Sigmoid colon (tissue), 7 donors: Measurements from ENCODE around the gene AKAP8L. TPM values are rescaled to one million over a fixed set of nuclear protein-coding genes. Genes with fewer than 3 reads are reported as not detected.

Experiments used
- DNase-seq: peaks from one replicate; pipeline ENCODE4 v3.0.0-alpha.2; 2019
- H3K27ac ChIP-seq, 4 donors: fragments of 200-600 bp; sonication (generic); one replicate each; pipeline ENCODE4 v1.5.1; 2016 to 2019; ENCODE audit warnings: mild to moderate bottlenecking in 1 of 4
- H3K27me3 ChIP-seq, 3 donors: fragments of 200-600 bp; sonication (generic); one replicate each; pipeline ENCODE4 v1.5.1; 2019; ENCODE audit warnings: mild to moderate bottlenecking in 1 of 3
- H3K36me3 ChIP-seq, 4 donors: fragments of 200-600 bp; sonication (generic); one replicate each; pipeline ENCODE4 v1.5.1; 2016 to 2019
- H3K4me1 ChIP-seq, 4 donors: fragments of 200-600 bp; sonication (generic); one replicate each; pipeline ENCODE4 v1.5.1; 2017 to 2019
- H3K4me3 ChIP-seq, 4 donors: fragments of 200-600 bp; sonication (generic); one replicate each; pipeline ENCODE4 v1.5.1; 2017 to 2019; ENCODE audit warnings: mild to moderate bottlenecking in 2 of 4, moderate library complexity in 1 of 4
- H3K9me3 ChIP-seq, 4 donors: fragments of 200-600 bp in 3 of 4; sonication (generic) in 3 of 4; one replicate each; pipeline versions ENCODE4 v1.5.1 to v1.6.1; 2013 to 2019
- CTCF ChIP-seq, 4 experiments: fragments of 450-650 bp in 3 of 4; fragments of 200-600 bp in 1 of 4; IDR thresholded peaks; one replicate each; pipeline ENCODE4 v1.5.1; 2016 to 2019; ENCODE audit warnings: antibody characterized with exemption in 4 of 4, mild to moderate bottlenecking in 3 of 4, moderate library complexity in 2 of 4
- EP300 ChIP-seq, 4 donors: sonication (generic); formaldehyde crosslinking; IDR thresholded peaks; one replicate each; pipeline ENCODE4 v1.6.1; 2017; ENCODE audit warnings: antibody characterized with exemption in 4 of 4
- POLR2A ChIP-seq, 2 donors: fragments of 450-650 bp; IDR thresholded peaks; one replicate each; pipeline ENCODE4 v1.6.1; 2016; ENCODE audit warnings: antibody characterized with exemption in 2 of 2, mild to moderate bottlenecking in 2 of 2, moderate library complexity in 2 of 2
- POLR2AphosphoS5 ChIP-seq, 4 donors: sonication (generic); formaldehyde crosslinking; IDR thresholded peaks; one replicate each; pipeline ENCODE4 v1.6.1; 2017; ENCODE audit warnings: antibody characterized with exemption in 4 of 4
- WGBS, 2 donors: extraction: QIAGEN DNeasy Blood & Tissue Kit; methylation state at CpG; one replicate each; pipeline ENCODE4 v1.1.7; 2013; 5-methylcytosine and 5-hydroxymethylcytosine counted together
- intact Hi-C: fragments of 100-400 bp; cut with DNase I; formaldehyde crosslinking; loops from one replicate; pipeline ENCODE4 v1.15.1; 2023
- polyA plus RNA-seq, 3 donors: library from polyadenylated mRNA; stranded (reverse); fragments of 200-250 nt; gene quantifications; one replicate each; pipeline ENCODE4 v1.2.3, GENCODE V29; 2013
- total RNA-seq, 4 donors: library from RNA; depleted of rRNA; stranded (reverse); fragments of >200 nt; gene quantifications; one replicate each; pipeline ENCODE4 v1.1.0, GENCODE V29; 2016
- donor health status: healthy with polysubstance abuse.
- donor health status: Bipolar disorder and iron deficiency.
- donor health status: healthy.

Gene AKAP8L
- total and polyA plus RNA-seq, 7 donors, result 15.0 to 145 (median 90.5) TPM

GRCh38 chr19:15438577-15438976 lies 19.8 kb upstream of the AKAP8L start:
- peak; percentile 50 for DNase-seq
- Histone ChIP-seq H3K9me3 (no peaks in the 10 kb centered on the region), H3K27me3 (no peaks in the 10 kb centered on the region), H3K4me1 (peaks cover 0 to 16% (median 15%) of the 10 kb centered on the region in 4 donors), H3K36me3 (peaks cover 0 to 8% (median 0%) of the 10 kb centered on the region in 4 donors), H3K4me3 (no peak overlapping the region), H3K27ac (peak overlapping the region in 2 of 4 donors; percentile 51 to 53)
- intact Hi-C loops, result no loop called here
- TF ChIP-seq CTCF (IDR thresholded peaks at IDR 0.05), result no peak
- WGBS, 2 donors, result 95% methylated on average over 27 of the region's 27 CpGs

- no peak for DNase-seq
- intact Hi-C loops, result no loop called here
- Histone ChIP-seq H3K4me3 (no peak overlapping the region), H3K27me3 (no peaks in the 10 kb centered on the region), H3K4me1 (peaks cover 0 to 20% (median 19%) of the 10 kb centered on the region in 4 donors), H3K9me3 (no peaks in the 10 kb centered on the region), H3K36me3 (peaks cover 0 to 8% (median 0%) of the 10 kb centered on the region in 4 donors), H3K27ac (peak overlapping the region; percentile 45 to 53 (median 50))
- WGBS, 2 donors, result 81 to 91% methylated on average over 2 of the region's 2 CpGs
- TF ChIP-seq POLR2AphosphoS5 (IDR thresholded peaks at IDR 0.05) (no peak), CTCF (IDR thresholded peaks at IDR 0.05) (no peak), POLR2A (IDR thresholded peaks at IDR 0.05) (no peak), EP300 (IDR thresholded peaks at IDR 0.05) (no peak)
These were observed 19.3 kb upstream of the AKAP8L start for GRCh38 chr19:15438124-15438496.

GRCh38 chr19:15437355-15438123 lies 18.8 kb upstream of the AKAP8L start:
- intact Hi-C loops, result no loop called here
- no peak for DNase-seq
- H3K9me3 ChIP-seq, result no peaks in the 10 kb centered on the region
- peak overlapping the region; percentile 45 to 53 (median 50) for H3K27ac ChIP-seq
- H3K36me3 ChIP-seq, result peaks cover 0 to 8% (median 0%) of the 10 kb centered on the region in 4 donors
- TF ChIP-seq POLR2AphosphoS5 (IDR thresholded peaks at IDR 0.05) (peak in 3 of 4 donors; percentile 39 to 41 (median 40)), CTCF (IDR thresholded peaks at IDR 0.05) (peak in 1 of 4 experiments; percentile 16), POLR2A (IDR thresholded peaks at IDR 0.05) (no peak), EP300 (IDR thresholded peaks at IDR 0.05) (peak in 2 of 4 donors; percentile 19 to 59)
- H3K4me3 ChIP-seq, result no peak overlapping the region
- H3K4me1 ChIP-seq, result peaks cover 0 to 22% (median 20%) of the 10 kb centered on the region in 4 donors
- no peaks in the 10 kb centered on the region for H3K27me3 ChIP-seq
- 84 to 86% methylated on average over 10 of the region's 10 CpGs for WGBS, 2 donors

GRCh38 chr19:15436826-15437110 lies 18.0 kb upstream of the AKAP8L start:
- Histone ChIP-seq H3K4me3 (no peak overlapping the region), H3K36me3 (peaks cover 0 to 8% (median 0%) of the 10 kb centered on the region in 4 donors), H3K27me3 (no peaks in the 10 kb centered on the region), H3K4me1 (peaks cover 0 to 26% (median 22%) of the 10 kb centered on the region in 4 donors), H3K27ac (peak overlapping the region in 2 of 4 donors; percentile 51 to 53), H3K9me3 (no peaks in the 10 kb centered on the region)
- 89 to 91% methylated on average over 15 of the region's 15 CpGs for WGBS, 2 donors
- DNase-seq, result no peak
- intact Hi-C loops, result no loop called here
- TF ChIP-seq POLR2AphosphoS5 (IDR thresholded peaks at IDR 0.05) (no peak), EP300 (IDR thresholded peaks at IDR 0.05) (no peak), CTCF (IDR thresholded peaks at IDR 0.05) (no peak), POLR2A (IDR thresholded peaks at IDR 0.05) (no peak)
